ENCODE data around the gene MKI67.

Gene MKI67

DNA sequence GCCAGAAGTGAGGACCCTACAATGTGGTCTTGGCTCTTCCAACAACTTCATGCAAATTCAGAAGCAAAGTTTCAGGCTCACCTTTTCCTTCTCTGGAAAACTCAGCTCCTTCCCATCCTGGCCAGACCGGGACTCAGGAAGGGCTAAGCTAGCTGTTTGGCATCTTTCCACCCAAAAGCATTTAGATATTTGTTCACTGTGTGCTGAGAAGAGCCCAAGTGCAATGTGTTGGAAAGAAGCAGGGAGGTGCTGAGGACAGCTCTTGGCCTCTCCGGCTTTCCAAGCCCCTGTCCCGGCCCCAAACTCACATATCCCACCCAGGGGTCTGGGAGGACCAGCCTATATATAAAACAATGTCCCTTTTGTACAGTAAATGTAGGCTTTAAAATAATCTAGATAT lies 44.5 kb downstream of the MKI67 start:
- no peak for DNase-seq (ENCODE audit: low read depth)

DNA sequence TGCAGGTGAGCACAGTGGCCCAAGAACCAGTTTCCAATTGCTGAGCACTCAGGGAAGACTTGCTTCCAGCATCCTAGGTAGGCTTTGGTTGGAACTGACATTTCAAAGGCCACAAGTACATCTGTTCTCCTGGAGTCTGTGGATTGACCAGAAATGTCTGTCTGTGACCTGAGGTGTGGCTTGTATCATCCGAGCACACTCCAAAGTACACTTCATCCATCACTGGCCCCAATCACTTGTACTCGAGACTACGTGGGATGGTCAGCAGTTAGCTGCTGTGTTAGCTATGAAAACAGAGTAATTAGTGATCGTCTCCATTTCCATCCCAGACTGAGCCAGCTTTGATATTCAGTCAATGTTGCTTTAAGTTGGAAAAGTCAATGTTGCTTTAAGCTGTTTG lies 45.0 kb downstream of the MKI67 start:
- no peak for DNase-seq (ENCODE audit: low read depth)

DNA sequence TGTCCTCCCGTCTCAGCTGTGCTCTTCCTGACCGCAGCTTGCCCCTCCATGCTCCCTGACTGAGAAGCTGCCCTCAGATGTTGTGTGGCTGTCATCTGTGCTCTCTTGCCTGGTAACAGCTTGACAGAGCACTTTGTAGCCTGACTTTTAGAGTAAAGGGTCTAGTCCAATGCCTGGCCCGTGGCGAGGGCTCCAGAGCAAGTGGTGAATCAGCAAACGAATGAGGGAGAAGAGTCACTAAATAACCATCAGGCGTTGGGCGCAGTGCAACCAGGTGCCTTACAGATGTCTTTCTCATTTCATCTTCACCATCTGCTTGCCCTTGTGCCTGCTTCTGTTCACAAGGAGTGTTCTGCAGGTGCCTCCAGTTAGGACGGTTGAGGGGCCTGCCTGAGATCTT lies 45.6 kb downstream of the MKI67 start:
- DNase-seq (ENCODE audit: low read depth): no peak

DNA sequence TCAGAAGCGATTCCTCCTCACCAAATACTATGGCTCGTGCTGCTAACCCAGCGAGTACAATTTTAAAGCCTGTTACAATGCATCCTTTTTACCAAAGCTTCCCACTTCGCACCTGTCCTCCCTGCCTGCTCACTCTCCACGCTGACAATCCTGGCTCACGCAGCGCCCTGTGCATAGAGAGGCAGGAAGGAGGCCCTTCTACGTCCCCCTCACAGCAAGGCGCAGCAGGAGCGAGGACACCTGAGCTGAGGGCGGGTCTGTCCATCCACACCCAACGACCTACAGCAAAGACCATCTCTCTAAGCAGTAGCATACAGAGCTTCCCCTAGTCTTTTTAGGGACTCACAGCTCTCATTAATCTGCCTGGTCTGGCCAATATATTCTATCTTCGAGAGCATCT lies 46.0 kb downstream of the MKI67 start:
- DNase-seq (ENCODE audit: low read depth): no peak

DNA sequence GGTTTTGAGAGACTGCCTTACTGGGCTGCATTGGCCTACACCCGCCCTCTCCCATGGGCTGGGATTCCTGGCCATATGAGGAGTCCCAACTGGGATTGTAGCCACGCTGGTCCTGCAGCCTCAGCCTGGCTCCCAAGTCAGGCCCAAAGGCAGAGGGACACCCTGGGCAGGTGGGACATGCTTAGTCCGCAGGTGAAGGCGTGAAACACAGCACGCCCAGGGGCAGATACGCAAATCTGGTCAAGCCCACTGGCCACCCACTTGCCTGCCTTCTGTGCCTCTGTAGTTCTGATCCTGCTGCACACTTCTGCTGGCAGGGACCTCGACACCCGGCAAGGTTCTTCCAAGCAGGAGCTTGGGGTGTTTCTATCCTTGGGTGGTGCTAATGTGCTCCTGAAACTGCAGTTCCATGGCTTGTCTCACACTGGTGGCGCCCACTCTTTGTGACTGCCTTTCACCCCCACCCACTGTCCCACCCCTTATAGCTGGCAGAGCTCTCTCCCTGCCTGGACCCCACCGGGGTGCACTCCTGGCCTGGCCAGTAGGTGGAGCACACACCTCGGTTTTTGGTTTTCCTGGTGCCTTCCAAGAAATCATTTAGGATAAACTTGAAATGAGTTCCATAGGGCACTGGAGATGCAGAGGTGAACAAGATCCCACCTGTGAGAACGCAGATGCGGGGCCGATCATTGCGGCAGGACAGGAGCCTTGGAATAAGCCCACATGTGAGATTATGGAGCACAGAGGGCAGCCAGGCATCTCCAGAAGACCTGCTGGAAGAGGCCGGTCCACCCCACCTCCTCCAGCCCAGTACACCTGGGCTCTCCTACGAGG lies 47.9 kb downstream of the MKI67 start:
- peak; percentile 18 for DNase-seq (ENCODE audit: low read depth)

DNA sequence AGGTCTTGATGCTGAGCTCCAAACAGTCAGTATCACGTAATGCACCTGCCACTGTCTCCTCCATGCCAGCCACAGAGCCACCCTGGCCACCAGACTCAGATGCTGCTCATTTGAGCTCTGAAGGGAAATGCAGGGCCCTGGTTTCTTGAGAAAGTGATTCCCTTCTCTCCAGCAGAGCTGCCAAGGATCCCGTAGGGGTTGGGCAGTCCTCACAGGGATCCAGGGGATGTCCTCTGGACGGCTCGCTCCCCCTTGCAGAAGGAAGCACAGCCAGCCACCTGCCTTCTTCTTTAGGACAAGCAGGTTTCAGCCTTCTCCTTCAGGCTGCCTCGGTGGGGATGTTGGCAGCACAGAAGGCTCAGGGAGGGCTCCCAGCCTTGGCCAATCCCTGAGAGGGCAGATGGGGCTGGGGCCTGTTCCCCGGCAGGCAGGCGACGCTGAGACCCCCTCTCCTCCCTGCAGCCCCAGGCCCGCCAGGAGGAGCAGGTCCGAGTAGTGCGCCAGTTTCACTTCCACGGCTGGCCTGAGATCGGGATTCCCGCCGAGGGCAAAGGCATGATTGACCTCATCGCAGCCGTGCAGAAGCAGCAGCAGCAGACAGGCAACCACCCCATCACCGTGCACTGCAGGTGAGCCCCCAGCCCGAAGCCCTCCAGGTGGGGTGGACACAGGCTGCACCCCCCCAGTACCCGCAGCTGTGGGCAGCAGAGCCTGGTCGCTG lies 48.9 kb downstream of the MKI67 start:
- no peak for DNase-seq (ENCODE audit: low read depth)

DNA sequence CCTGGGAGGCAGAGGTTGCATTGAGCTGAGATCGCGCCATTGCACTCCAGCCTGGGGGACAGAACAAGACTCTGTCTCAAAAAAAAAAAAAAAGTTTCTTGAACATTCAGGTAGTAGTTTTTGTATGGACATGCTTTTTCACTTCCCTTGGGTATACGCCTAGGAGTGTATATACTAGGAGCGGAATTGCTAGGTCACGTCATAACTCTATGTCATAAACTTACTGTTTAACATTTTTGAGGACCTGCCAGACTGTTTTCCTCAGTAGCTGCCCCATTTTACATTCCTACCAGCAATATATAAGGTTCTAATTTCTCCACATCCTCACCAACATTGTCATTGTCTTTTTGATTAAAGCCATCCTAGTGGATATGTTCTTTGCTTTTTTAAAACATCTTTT lies 51.6 kb downstream of the MKI67 start:
- no peak for DNase-seq (ENCODE audit: low read depth)

DNA sequence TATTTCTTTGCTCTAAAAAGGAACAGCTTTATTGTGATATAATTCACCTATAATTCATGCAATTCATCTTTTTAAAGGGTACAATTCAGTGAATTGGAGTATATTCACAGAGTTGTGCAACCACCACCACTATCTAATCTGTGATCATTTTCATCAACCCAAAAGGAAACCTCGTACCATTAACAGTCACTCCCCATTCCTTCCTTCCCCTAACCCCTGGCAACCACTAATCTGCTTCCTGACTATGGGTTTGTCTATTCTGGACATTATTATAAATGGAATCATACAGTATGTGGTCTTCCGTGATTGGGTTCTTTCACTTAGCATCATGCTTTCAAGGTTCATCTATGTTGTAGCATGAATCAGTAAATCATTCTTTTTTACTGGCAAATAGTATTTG lies 52.3 kb downstream of the MKI67 start:
- DNase-seq (ENCODE audit: low read depth): no peak

DNA sequence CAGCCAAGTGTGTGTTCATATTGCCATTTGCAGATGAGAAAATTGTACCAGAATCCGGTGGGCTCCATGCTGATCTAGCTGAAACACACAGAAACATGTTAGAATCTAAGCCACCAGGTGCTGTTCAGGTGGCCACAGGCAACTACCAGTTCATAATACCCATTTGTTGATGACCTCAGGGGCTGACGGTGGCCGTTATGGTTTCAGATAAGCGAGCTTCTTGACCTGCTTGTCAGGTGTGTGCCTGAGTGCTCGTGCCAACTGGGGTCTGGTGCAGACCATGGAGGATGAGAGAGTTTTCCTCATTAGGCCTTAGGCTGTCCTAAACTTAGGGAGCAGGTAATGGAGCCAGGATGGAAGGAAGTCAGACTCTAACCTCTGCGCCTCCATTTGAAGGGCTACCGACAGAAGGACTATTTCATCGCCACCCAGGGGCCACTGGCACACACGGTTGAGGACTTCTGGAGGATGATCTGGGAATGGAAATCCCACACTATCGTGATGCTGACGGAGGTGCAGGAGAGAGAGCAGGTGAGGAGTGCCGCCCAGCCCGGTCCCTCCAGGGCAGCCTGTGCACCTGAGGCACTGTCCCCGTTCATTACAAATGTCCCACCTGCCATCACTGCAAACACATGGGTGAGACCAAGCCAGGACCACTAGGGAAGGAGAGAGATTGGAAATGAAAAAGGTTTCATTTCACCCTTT lies 53.1 kb downstream of the MKI67 start:
- no peak for DNase-seq (ENCODE audit: low read depth)

DNA sequence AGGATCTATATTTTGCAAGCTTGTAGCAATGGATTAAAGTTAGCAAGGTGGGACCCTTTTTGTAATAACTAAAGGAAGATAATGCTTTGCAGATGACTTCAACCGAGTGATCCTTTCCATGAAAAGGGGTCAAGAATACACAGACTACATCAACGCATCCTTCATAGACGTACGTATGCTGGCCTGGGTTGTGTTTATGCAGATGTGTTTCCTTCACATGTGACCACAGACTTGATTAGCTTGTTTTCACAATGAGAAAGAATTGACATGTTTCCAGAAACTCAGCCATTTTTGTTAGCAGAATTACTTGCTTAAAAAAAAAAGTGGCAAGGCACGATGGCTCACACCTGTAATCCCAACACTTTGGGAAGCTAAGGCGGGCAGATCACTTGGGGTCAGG lies 54.2 kb downstream of the MKI67 start:
- no peak for DNase-seq (ENCODE audit: low read depth)

DNA sequence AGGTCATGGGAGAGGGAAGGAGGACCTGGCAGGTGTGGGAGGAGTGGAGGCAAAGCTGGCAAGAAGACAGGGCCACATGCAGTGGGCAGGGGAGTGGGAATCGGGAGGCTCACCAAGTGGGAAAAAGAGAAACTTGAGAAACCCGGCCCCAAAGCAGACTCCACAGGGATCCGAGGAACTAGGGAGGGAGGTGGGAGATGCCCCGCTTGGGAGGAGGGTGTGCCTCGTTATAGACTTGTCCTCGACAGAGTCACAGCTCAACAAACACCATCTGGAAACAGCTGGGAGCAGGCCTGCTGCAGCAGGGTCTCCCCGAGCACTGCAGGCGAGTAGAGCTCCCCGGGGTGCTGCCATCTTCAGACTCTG lies 54.8 kb downstream of the MKI67 start:
- no peak for DNase-seq (ENCODE audit: low read depth)

DNA sequence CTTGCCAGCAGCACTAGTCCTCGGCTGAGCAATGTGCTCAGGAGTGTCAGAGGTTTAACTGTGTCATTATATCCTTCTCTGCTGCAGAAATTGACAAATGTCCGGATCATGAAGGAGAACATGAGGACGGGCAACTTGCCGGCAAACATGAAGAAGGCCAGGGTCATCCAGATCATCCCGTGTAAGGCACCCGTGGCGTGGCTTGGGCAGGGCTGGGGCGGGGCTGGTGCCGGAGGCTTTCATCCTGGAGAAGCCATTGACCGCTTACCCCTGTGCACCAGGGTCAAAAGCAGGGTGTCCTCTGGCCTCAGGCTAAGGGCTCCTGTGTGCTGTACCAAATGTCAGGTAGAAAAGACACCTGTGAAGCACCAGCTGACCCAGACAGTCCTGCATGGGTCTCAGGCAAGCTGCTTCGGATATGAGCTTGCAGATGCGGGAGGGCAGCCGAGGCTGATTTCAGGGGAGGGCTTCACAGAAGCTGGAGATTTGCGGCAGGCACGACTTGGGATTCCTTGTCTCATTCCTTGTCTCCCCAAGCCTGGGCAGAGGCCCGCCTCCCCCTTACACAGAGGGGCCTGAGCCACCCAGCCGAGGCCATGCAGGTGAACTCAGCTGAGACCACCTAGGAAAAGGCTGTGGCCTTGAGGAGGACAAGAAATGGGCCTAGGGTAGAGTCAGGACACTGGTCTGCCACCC lies 55.4 kb downstream of the MKI67 start:
- DNase-seq (ENCODE audit: low read depth): no peak

DNA sequence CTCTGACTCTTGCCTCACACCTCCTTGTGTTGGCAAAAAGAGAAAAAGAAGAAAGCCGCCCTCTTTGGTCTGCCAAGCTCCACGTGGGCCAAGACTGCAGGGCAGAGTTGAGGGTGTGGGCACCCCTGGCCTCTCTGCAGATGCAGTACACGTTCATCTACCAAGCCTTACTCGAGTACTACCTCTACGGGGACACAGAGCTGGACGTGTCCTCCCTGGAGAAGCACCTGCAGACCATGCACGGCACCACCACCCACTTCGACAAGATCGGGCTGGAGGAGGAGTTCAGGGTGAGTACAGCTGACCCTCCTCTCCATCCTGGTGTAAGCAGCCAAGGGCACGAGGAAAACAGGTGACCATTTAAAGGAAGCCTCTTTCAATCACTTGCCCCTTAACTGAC lies 56.1 kb downstream of the MKI67 start:
- no peak for DNase-seq (ENCODE audit: low read depth)

DNA sequence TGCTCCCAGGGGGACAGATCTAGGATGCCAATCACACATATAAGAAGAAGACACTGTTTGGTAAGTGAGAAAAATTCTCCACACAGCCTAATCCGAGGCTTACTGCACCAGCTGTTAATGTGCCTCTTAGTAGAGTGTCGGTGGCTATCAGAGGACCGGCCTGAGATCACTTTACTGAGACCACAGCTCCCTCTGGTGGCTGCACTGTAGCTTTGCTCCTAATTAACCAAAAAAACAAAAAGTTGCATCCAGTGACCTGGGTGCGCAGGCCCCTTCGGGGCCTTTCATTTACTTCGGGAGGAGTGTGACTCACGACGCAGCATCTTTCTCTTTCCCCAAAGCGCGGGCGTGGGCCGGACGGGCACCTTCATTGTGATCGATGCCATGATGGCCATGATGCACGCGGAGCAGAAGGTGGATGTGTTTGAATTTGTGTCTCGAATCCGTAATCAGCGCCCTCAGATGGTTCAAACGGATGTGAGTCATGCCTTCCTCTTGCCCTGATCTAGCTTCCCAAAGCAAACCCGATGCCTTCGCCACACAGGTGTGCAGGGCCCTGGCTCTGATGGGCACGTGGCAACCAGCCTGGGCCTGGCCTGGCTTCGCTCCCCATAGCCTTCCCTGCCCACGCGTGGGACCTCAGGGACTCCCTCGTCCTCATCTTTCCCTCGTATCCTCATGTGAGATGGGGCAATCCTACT lies 56.7 kb downstream of the MKI67 start:
- peak; percentile 69 for DNase-seq (ENCODE audit: low read depth)

DNA sequence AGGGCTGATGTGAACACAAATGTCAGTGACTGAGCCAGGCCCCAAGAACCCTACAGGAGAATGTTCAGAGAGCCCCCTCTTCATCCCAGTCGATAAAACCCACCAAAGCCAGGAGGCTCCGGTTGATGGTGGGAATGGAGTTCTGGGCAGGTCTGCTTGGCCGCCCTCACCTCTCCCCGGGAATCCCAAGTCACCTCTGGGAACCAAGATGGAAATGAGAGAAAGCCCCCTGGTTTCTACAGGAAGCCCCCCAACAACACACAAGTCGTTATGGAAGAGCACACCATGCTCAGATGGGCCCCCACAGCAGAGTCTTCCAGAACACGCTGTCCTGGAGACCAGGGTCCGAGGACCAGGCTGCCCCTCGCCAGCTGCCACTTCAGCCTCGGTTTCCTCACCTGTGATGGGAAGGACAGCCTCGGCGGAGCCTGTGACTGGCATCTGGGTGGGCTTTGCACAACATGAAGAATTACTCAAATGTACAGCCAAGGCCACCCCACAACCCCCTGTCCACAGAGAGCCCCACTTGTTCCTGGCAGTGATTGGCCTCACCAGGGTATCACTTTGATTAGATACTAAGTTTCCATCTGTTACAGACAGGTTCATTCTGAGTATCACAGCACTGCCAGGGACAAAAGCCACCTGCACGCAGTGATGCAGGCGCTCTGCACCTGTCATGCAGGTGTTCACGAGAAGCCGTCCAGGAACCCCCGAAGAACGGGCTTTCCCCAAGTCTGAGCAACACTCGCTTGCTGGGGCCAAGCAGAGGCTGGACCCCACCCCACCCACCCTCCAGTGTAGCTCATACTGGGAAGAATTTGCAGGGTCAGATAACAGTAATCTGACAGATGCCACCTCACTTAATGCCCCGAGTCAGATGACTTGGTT lies 57.6 kb downstream of the MKI67 start:
- no peak for DNase-seq (ENCODE audit: low read depth)

DNA sequence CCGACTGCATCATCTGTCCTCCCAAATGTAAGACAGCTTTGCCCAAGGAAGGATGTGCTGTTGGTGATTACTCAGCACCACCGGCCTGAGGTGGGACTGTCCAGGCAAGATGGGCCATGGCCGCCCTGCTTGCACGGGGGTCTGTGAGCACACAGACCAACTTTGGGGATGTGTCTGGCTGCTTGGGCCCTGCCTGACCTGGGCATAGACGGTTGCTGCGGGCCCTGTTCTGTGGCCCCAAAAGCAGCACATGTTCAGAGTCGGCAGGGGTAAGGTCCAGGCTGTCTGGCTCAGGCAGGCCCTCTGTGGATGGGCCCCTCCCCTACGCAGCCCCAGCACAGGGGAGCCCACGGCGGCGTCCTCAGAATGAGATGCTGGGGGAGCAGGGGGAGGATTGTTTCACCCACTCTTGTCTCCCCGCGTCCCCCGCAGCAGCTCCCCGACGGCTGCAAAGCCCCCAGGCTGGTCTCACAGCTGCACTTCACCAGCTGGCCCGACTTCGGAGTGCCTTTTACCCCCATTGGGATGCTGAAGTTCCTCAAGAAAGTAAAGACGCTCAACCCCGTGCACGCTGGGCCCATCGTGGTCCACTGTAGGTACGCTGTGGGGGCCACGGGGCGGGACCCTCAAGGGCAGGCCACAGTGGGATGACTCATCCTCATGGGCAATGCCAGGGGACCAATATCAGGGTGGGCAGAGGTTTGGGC lies 58.4 kb downstream of the MKI67 start:
- DNase-seq (ENCODE audit: low read depth): no peak

DNA sequence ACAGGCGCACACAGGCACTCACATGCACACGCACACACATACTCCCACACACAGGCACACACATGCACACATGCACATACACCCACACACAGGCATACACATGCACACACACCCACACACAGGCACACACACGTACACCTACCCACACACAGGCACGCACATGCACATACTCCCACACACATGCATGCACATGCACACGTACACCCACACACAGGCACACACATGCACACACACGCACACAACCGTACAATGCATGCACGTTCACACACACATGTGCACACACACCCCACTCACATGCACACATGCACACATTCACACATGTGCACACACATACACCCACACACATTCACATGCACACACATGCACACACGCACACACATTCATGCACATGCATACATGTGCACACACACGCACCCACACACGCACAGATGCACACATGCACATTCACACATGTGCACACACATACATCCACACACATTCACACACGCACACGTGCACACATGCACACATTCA lies 59.3 kb downstream of the MKI67 start:
- no peak for DNase-seq (ENCODE audit: low read depth)

DNA sequence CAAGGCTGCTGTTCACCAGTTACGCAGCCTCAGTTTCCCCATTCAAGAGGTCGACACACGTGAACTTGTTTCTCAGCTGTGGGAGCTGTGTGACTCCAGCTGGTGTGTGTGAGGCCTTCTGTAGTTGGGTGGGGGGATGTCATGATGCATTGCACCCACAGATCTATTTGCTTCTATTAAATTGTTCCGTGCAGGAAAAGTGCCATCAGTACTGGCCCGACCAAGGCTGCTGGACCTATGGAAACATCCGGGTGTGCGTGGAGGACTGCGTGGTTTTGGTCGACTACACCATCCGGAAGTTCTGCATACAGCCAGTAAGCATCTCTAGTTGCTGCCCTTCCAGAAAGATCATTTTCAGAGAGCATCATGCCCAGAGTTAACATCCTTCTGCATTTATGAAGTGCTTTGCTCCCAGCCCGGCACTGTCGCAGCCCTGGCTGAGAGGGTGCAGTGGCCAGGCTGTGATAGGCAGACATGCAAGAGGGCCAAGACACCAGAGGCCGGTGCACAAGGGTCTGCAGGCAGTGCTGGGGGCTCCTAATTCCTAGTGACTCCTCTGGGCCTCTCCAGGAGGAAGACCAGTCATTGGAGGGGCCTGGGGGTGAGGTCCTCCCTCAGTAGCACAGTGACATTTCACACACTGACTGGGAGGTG lies 60.2 kb downstream of the MKI67 start:
- no peak for DNase-seq (ENCODE audit: low read depth)

DNA sequence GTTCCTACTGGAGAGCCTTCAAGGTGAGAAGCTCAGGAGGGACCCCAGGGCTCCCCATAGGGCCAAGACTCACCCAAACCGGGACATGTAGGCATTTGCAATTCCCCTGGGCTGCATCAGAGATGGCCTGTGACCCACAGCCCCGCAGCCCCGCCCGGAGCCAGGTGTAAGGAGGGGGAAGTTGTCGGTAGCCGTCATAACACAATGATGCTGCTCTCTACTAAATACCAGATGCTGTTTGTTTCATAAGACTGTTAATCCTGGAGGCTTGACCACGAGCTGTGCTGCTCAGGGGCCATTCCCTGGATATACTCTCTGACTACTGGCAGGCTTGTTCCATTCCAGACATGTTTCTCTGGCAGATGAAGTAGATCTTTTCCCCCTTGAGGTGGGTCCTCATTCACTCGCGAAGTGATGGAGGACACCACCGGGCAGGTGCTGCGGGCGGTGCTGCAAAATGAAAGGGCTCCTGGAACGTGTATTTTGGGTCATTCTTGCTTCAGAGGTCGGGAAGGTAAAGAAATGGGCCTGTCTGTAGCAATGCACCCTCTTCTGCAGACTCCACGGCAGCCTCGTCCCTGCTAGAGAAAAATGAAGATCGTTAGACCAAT lies 61.1 kb downstream of the MKI67 start:
- DNase-seq (ENCODE audit: low read depth): no peak
